Ovary (tissue), 3 donors: Measurements from ENCODE around the gene G3BP1.

Experiments
- POLR2A ChIP-seq: fragments of 450-650 bp; IDR thresholded peaks from one replicate; pipeline ENCODE4 v1.6.1; 2017; ENCODE audit warnings: antibody characterized with exemption, mild to moderate bottlenecking, moderate library complexity
- TF ChIP-seq, protein P1 (sequence below), 3 donors: fragments of 450-650 bp in 2 of 3; fragments of 200-600 bp in 1 of 3; IDR thresholded peaks; one replicate each; pipeline versions ENCODE4 v1.5.1 to v1.8.0; 2016 to 2022; ENCODE audit warnings: antibody characterized with exemption in 3 of 3, mild to moderate bottlenecking in 1 of 3
- donor health status: DM: no; HTN: no; CAD: no.

DNA sequence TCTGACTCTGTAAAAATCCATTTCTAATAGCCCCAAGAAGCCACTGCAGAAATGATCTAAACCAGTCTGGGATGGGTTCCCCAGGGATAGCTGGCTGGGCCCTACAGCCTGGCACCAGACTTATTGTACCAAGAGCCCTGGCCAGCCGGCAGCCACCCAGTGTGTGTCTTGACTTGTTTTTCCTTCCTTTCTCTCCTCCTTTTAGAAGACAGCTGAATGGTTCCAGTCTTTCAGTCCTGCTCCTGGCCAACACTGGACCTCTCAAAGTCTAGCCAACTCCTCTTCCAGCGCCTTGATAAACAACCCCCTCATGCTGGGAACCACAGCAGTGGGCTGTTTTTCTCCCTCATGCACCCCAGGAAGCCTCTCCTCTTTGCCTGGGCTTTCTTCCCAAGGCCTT lies 47.4 kb upstream of the G3BP1 start:
- TF ChIP-seq POLR2A = no peak
- TF ChIP-seq, protein P1, sequence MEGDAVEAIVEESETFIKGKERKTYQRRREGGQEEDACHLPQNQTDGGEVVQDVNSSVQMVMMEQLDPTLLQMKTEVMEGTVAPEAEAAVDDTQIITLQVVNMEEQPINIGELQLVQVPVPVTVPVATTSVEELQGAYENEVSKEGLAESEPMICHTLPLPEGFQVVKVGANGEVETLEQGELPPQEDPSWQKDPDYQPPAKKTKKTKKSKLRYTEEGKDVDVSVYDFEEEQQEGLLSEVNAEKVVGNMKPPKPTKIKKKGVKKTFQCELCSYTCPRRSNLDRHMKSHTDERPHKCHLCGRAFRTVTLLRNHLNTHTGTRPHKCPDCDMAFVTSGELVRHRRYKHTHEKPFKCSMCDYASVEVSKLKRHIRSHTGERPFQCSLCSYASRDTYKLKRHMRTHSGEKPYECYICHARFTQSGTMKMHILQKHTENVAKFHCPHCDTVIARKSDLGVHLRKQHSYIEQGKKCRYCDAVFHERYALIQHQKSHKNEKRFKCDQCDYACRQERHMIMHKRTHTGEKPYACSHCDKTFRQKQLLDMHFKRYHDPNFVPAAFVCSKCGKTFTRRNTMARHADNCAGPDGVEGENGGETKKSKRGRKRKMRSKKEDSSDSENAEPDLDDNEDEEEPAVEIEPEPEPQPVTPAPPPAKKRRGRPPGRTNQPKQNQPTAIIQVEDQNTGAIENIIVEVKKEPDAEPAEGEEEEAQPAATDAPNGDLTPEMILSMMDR (IDR thresholded peaks at IDR 0.05) = no peak
